PC-3 (cell line): Measurements from ENCODE around the gene RBBP8. TPM values are rescaled to one million over a fixed set of nuclear protein-coding genes. Genes with fewer than 3 reads are reported as not detected.

Experiments
- ATAC-seq: fragments of 200-7000 bp; cut with Tn5 transposase; 2 replicates; pipeline ENCODE4 v1.9.1; 2020; ENCODE audit warnings: mild to moderate bottlenecking, moderate library complexity
- BruUV-seq: library from RNA; stranded (reverse); fragments of 400-500 nt; replicated peaks from 2 replicates; lab custom pipeline; 2021; lab: Mats Ljungman, UMichigan
- CTCF ChIA-PET: fragments of 300-600 bp; sonication (Branson Sonifier 250); formaldehyde crosslinking; loops from one replicate; lab custom pipeline; 2022; ENCODE audit warnings: antibody characterized with exemption; lab: Charles Lee
- POLR2A ChIA-PET: fragments of 300-600 bp; sonication (Branson Sonifier 250); formaldehyde crosslinking; loops from one replicate; lab custom pipeline; 2022; ENCODE audit warnings: antibody characterized with exemption; ENCODE audit not compliant: unreplicated experiment; lab: Charles Lee
- DNase-seq: peaks from one replicate; pipeline ENCODE4 v3.0.0-alpha.2; 2015
- H2AFZ ChIP-seq: fragments of 300-600 bp; sonication (generic); 2 replicates; pipeline ENCODE4 v1.6.0; 2016; ENCODE audit warnings: antibody characterized with exemption, low read length
- H3F3A ChIP-seq: fragments of 300-600 bp; sonication (generic); one replicate; pipeline ENCODE4 v1.6.0; 2017; ENCODE audit warnings: antibody characterized with exemption, low read length, control low read depth, mild to moderate bottlenecking; ENCODE audit not compliant: unreplicated experiment
- H3K27ac ChIP-seq: fragments of 300-600 bp; sonication (generic); 2 replicates; pipeline ENCODE4 v1.5.1; 2016; ENCODE audit warnings: mild to moderate bottlenecking, low read length
- H3K27me3 ChIP-seq: fragments of 300-600 bp; sonication (generic); 2 replicates; pipeline ENCODE4 v1.6.1; 2016; ENCODE audit warnings: low read length, mixed read lengths
- H3K36me3 ChIP-seq: fragments of 300-600 bp; sonication (generic); 2 replicates; pipeline ENCODE4 v1.6.1; 2016; ENCODE audit warnings: low read depth, mixed run types, low read length, mixed read lengths
- H3K4me1 ChIP-seq: fragments of 300-600 bp; sonication (generic); 2 replicates; pipeline ENCODE4 v1.5.1; 2016; ENCODE audit warnings: low read length; ENCODE audit not compliant: insufficient read depth
- H3K4me2 ChIP-seq: fragments of 300-600 bp; sonication (generic); 2 replicates; pipeline ENCODE4 v1.6.0; 2016; ENCODE audit warnings: low read length
- H3K4me3 ChIP-seq: fragments of 300-600 bp; sonication (generic); 2 replicates; pipeline ENCODE4 v1.5.1; 2016; ENCODE audit warnings: mild to moderate bottlenecking, low read length, mixed read lengths
- H3K79me2 ChIP-seq: fragments of 300-600 bp; sonication (generic); 2 replicates; pipeline ENCODE4 v1.6.1; 2017; ENCODE audit warnings: low read length, mixed read lengths
- H3K9ac ChIP-seq: fragments of 300-600 bp; sonication (generic); 2 replicates; pipeline ENCODE4 v1.6.0; 2016; ENCODE audit warnings: mild to moderate bottlenecking, low read length
- H3K9me2 ChIP-seq: fragments of 300-600 bp; sonication (generic); replicated peaks from 2 replicates; pipeline ENCODE4 v1.6.1; 2016; ENCODE audit warnings: mixed run types, low read length, mixed read lengths
- H3K9me3 ChIP-seq: fragments of 300-600 bp; sonication (generic); 2 replicates; pipeline ENCODE4 v1.6.1; 2016; ENCODE audit warnings: low read length, mixed read lengths
- H4K20me1 ChIP-seq: fragments of 300-600 bp; sonication (generic); 2 replicates; pipeline ENCODE4 v1.6.1; 2016; ENCODE audit warnings: low read length, mixed read lengths
- CTCF ChIP-seq: fragments of 300-600 bp; sonication (generic); conservative IDR thresholded peaks from 2 replicates; pipeline ENCODE4 v1.5.1; 2017; ENCODE audit warnings: antibody characterized with exemption, low read depth, mild to moderate bottlenecking, low read length
- EZH2 ChIP-seq: fragments of 300-600 bp; sonication (generic); IDR thresholded peaks from one replicate; pipeline ENCODE4 v1.6.1; 2017; ENCODE audit warnings: antibody characterized with exemption, mild to moderate bottlenecking, low read length; ENCODE audit not compliant: unreplicated experiment
- EZH2phosphoT487 ChIP-seq: fragments of 300-600 bp; sonication (generic); IDR thresholded peaks from 2 replicates; pipeline ENCODE4 v1.6.1; 2018; ENCODE audit warnings: mild to moderate bottlenecking, antibody characterized with exemption, low read length, borderline replicate concordance
- intact Hi-C: fragments of 100-400 bp; cut with micrococcal nuclease; formaldehyde crosslinking; loops from 2 replicates; pipeline ENCODE4 v1.9.0; 2023
- total RNA-seq: library from RNA; depleted of rRNA; stranded (reverse); fragments of >200 nt; gene quantifications from 2 replicates; pipeline ENCODE4 v1.2.3, GENCODE V29; 2014

The RBBP8 gene
- total RNA-seq, 1 experiment from 2014 or later = 31.9 TPM

- ATAC-seq (no peak), DNase-seq (no peak)
- H3K27me3 ChIP-seq = no peaks in the 10 kb centered on the region
- BruUV-seq = no TSS peak
- no peak overlapping the region for H3K27ac ChIP-seq
- intact Hi-C loops = no loop called here
- no peaks in the 10 kb centered on the region for H4K20me1 ChIP-seq
- no peak for TF ChIP-seq CTCF
- TF ChIP-seq EZH2 = no peak
- no peak for TF ChIP-seq EZH2phosphoT487
- H3K4me1 ChIP-seq = peaks cover 22% of the 10 kb centered on the region
- CTCF ChIA-PET = no interaction called here
- no peaks in the 10 kb centered on the region for H3K79me2 ChIP-seq
- no peak overlapping the region for H3K9ac ChIP-seq
- H3K9me2 ChIP-seq = no peaks in the 10 kb centered on the region
- no peaks in the 10 kb centered on the region for H3K36me3 ChIP-seq
- H3K4me3 ChIP-seq = no peak overlapping the region
- no peaks in the 10 kb centered on the region for H3K9me3 ChIP-seq
- POLR2A ChIA-PET = no interaction called here
- no peaks in the 10 kb centered on the region for H3F3A ChIP-seq
- H3K4me2 ChIP-seq = no peak overlapping the region
- H2AFZ ChIP-seq = no peak overlapping the region
Observed at GRCh38 chr18:22914633-22915032, 18.5 kb upstream of the RBBP8 start.

DNA sequence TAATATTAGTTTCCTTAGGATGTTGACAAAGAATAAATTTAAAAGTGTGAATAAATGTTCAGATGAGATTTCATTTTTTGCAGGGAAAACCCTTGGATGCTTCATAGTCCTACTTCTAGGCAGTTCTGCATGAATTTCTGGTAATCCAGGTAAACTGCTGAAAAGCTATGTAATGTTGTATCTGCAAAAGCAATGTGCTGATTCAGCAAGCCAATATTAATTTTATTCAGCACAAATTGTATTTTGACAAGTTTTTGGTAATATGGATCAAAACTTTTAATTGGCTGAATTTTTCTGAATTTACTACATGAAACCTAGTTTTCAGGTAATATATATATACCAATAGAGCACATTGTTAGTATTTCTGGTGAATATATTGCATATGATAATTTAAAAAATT is 17.8 kb upstream of the RBBP8 start:
- Histone ChIP-seq H3K9ac (no peak overlapping the region), H3K4me2 (no peak overlapping the region), H3K27ac (no peak overlapping the region), H3K4me3 (no peak overlapping the region), H3K79me2 (no peaks in the 10 kb centered on the region), H2AFZ (no peak overlapping the region), H3K27me3 (no peaks in the 10 kb centered on the region), H3F3A (no peaks in the 10 kb centered on the region), H4K20me1 (no peaks in the 10 kb centered on the region), H3K9me2 (no peaks in the 10 kb centered on the region), H3K36me3 (no peaks in the 10 kb centered on the region), H3K9me3 (no peaks in the 10 kb centered on the region), H3K4me1 (peaks cover 24% of the 10 kb centered on the region)
- intact Hi-C loops = no loop called here
- CTCF ChIA-PET = no interaction called here
- POLR2A ChIA-PET = no interaction called here
- no peak for TF ChIP-seq CTCF
- TF ChIP-seq EZH2 = no peak
- TF ChIP-seq EZH2phosphoT487 = no peak
- DNase-seq = no peak
- no TSS peak for BruUV-seq
- ATAC-seq = no peak

GRCh38 chr18:22921772-22922171 is 11.4 kb upstream of the RBBP8 start:
- H3K27me3 ChIP-seq = no peaks in the 10 kb centered on the region
- BruUV-seq = no TSS peak
- H3K36me3 ChIP-seq = no peaks in the 10 kb centered on the region
- no peak overlapping the region for H3K9ac ChIP-seq
- no peak overlapping the region for H2AFZ ChIP-seq
- ChIA-PET CTCF (no interaction called here), POLR2A (no interaction called here)
- intact Hi-C loops = no loop called here
- no peaks in the 10 kb centered on the region for H3K79me2 ChIP-seq
- H3K4me3 ChIP-seq = no peak overlapping the region
- no peaks in the 10 kb centered on the region for H3K9me2 ChIP-seq
- peak overlapping the region; percentile 61 for H3K4me2 ChIP-seq
- ATAC-seq (no peak), DNase-seq (peak; percentile 25)
- TF ChIP-seq EZH2phosphoT487 (no peak), EZH2 (no peak), CTCF (no peak)
- H3F3A ChIP-seq = no peaks in the 10 kb centered on the region
- H3K4me1 ChIP-seq = peaks cover 21% of the 10 kb centered on the region
- no peaks in the 10 kb centered on the region for H4K20me1 ChIP-seq
- H3K27ac ChIP-seq = no peak overlapping the region
- H3K9me3 ChIP-seq = no peaks in the 10 kb centered on the region
